GM18867 (cell line): ENCODE data around the gene NEU2.

Experiments used
- ATAC-seq: cut with Tn5 transposase; IDR thresholded peaks from one replicate; pipeline ENCODE4 v1.9.1; 2021; ENCODE audit warnings: mild to moderate bottlenecking, moderate library complexity; ENCODE audit not compliant: unreplicated experiment

NEU2 gene

DNA sequence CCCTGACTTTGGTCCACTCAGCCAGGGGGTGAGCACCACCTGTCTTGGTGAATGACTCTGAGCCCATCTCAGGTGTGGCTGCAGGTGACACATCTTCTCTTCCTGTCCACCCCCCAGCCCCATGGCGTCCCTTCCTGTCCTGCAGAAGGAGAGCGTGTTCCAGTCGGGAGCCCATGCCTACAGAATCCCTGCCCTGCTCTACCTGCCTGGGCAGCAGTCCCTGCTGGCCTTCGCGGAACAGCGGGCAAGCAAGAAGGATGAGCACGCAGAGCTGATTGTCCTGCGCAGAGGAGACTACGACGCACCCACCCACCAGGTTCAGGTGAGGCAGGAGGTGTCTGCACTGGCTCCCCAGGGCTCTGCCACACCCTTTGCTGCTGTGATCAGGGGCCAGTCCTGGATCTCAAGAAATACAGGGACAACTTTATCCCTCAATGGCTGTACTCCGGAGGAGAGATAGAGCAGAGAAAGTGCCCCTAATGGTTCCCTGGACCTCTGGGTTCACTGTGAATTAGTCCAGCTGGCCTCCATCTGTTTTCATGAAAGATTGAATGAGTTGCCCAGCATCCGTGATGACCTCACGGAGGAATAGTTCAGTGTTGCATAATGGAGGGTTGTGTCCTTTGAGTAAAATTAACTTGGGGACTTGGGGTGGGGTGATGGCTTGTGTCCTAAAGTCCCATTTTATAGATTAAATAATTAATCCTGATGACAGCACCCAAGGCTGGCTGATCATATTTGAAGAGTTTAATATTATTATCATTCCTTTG lies at the start of gene NEU2:
Gene NEU2, plus strand, starts transcription at position 122 of the 770 bp plus-strand sequence. Its CDS starts 0 bp downstream, at position 122.
- ATAC-seq: no peak

- ATAC-seq: no peak
Measured at GRCh38 chr2:232982926-232983668, 49.4 kb upstream of the NEU2 start.

GRCh38 chr2:232983669-232984140 lies 48.8 kb upstream of the NEU2 start:
- ATAC-seq: no peak

DNA sequence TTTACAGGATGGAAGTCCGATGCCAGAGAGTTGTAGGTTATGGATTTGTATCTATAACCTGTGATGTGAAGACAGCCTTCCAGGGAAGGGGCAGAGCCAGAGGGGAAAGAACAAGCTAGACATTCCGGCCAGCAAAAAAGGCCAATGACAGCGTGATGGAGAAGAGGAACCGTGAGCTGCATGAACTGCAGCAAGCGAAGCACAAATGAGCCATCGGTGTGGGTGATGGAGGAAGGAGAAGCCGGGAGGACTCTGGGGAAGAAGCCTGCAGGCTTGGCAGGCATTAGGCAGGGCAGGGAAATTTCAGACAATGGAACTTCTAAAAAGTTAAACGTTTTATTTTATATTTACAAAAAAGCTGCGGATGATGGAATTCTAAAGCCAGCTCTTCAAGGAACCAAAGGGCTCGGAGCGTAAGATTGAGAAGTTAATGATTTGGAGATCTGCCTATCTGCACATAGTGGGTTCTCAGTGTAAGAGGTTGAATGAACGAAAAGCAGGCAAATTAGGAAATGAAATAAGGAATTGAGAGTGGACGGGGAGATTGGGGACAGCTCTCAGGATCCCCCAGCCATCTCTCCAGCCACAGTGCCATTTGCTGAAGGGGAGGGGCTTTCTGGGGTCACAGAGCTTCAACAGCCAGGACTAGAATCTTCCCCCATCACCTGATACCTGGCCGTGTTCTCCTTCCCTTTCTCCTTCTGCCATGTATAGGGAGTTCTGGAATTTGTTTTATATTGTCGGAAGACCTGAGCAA lies 47.8 kb upstream of the NEU2 start:
- no peak for ATAC-seq

- ATAC-seq: no peak
Measured at GRCh38 chr2:232986155-232986554, 46.3 kb upstream of the NEU2 start.

GRCh38 chr2:232993231-232993821 lies 39.1 kb upstream of the NEU2 start:
- no peak for ATAC-seq

DNA sequence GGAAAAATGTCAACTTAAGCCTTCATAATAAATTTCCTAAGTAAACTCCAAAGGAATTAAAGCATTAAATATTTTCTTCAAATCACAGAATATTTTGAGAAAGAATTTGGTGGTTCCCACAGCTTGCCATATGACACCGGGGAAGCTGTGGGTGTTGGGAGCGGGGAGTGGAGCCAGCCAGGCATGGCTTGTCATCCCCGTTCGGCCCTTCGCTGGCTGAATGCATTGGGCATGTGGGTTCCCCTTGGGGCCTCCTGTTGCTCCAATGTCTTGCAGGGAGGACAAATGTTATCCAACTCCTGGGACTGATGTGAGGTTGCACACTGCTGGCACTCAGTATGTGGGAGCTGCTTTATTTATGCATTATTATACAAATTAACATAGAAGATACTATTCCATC lies 38.0 kb upstream of the NEU2 start:
- no peak for ATAC-seq

GRCh38 chr2:232997749-232998665 lies 34.5 kb upstream of the NEU2 start:
- ATAC-seq: no peak

- no peak for ATAC-seq
Measured at GRCh38 chr2:232998666-232998985, 33.8 kb upstream of the NEU2 start.

GRCh38 chr2:232999354-232999753 lies 33.1 kb upstream of the NEU2 start:
- ATAC-seq: no peak

DNA sequence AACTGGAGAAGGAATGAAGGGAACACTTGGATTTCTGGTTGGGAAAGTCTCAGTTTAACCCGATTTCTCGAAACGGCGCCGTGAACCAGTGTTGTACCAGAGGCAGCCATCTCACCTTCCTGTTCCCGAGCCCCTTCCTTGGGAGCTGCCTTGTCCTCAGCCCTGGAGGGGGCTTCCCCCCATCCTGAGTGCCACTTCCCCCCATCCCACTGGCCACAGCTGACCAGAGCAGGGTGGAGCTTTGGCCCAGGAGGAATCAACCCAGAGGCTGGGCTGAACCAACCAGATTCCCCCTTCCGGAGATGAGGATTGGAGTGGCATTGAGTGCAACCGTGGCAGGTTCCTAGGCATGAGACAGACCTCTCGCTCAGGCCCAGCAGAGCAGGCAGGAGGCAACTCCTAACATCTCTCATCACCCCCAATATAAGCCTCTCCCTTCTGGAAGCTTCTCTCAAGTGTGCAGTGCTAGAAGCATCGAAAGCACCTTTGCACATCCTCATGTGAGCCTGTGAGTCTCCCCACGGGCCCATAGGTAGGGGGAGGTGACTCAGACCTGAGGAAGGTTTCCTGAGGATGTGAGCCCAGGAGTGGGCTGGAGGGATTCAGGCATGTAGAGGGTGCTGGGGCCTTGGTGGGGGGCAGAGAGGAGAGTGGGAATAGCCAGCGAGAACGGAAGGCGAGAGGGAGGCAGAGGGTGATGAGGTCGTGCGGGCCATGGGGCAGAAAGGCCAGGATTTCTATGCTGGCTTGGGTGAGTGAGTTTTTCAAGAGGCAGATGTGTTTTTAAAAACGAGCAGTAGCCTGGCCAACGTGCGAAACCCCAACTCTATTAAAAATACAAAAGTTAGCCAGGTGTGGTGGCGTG lies 31.4 kb upstream of the NEU2 start:
- ATAC-seq: no peak

- no peak for ATAC-seq
Measured at GRCh38 chr2:233002829-233003657, 29.4 kb upstream of the NEU2 start.

DNA sequence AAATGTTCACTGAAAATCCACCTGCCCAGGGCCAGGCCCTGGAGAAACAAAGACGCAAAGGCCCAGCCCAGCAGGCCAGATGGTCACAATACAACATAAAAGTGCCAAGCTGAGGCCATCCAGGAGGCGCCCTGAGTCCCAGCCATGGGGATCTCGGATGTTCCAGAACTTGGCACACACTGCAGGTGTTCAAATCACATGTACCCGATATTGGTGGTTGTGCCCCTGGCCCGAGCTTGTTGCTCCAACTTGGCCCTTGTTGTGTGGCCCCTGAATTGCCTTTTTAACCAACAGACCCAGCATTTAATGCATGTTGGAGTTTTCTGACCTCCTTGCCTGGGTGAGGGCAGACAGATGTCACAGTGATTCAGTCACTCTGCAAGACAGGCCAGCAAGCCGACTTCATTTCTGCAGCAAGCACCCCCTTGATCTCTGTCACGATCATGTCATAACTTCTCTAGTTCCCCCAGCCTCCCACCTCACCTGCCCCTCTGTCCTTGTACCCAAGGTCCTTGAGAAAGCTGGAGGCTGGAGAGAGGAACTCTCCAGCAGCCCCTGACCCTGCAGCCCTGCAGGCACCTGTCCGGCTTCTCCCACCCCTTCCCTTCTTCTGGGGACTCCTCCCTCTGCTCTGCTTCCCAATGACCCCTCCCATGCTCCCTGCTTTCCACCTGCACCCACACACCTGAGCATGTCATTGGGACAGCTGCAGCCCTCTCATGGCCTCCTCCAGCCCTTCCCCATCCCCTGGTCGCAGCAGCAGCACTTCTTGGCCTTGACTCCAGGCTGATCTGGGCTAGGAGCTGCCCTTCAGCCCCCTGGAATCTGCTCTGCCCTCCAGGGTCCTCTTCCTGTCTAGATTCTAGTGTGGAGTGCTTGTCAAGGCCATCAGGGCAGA lies 28.6 kb upstream of the NEU2 start:
- no peak for ATAC-seq

DNA sequence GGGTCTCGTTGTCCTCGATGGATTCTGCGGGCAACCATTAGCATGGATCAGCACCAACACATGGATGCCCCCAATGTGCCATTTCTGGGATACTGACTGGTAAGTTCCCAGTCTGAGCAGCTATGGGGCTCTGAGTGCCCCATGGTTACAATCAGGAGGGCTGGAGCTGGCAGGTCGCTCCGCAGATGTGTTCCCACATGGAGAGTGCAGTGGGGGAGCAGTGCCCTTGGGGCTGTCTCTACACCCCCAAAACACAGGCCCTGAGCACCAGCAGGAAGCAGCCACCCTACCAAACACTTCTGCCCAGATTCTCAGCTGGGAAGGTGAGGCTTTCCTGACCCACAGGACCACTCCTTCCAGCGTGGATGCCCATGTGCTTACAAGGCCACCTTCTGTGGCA lies 27.4 kb upstream of the NEU2 start:
- no peak for ATAC-seq

GRCh38 chr2:233006648-233007047 lies 25.8 kb upstream of the NEU2 start:
- ATAC-seq: no peak

- no peak for ATAC-seq
Measured at GRCh38 chr2:233007270-233007669, 25.2 kb upstream of the NEU2 start.

DNA sequence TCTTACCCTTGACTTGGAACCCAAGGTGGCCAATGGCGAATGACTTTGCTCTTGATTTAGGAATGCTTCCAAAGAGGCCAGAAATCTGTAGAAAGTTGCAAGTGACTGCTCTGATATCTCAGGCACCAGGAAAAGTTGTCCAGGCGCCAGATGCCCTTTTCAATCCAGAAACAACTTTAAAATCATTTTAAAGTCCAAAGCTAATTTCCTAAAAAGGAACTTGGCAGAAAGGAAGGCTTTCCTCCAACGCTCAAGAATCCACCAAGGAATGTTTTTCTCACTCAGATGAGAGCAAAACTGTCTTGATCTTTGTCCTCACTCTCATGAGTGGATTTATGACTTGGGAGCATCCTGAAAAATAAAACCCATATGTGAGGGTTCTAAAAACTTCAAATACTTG lies 24.7 kb upstream of the NEU2 start:
- no peak for ATAC-seq
